Measurements from ENCODE around the gene MN1. TPM values are rescaled to one million over a fixed set of nuclear protein-coding genes. Genes with fewer than 3 reads are reported as not detected.

The MN1 gene
- total RNA-seq, 1 donor from 2014 or later, result 4.5 TPM

DNA sequence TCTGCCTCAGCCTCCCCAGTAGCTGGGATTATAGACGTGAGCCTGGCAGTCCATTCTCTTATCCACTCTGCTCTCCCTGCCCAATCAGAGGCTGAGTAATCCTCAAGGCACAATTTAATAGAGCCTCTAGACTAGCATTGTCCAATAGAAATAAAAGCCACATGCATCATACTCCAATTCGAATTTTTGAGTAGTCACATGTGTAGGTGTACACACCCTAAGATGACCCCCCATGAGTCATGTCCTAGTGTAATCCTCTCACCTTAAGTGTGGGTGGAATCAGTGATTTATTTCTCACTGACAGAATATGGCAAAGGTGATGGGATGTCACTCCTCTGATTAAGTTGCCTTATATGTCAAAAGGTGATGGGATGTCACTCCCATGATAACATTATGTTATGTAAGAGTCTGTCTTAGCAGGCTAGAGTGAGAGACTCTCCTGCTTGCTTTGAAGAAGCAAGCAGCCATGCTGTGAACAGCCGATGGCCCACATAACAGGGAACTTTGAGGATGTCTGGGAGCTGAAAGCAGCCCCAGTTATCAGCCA lies 61.3 kb downstream of the MN1 start:
- Histone ChIP-seq H3K27me3 (ENCODE audit: control insufficient read depth, insufficient read depth, low read length) (peaks cover 4% of the 10 kb centered on the region), H3K36me3 (ENCODE audit: control insufficient read depth, insufficient read depth, low read length) (no peaks in the 10 kb centered on the region), H3K4me3 (ENCODE audit: low read depth, low read length) (no peak overlapping the region)
- TF ChIP-seq CTCF (IDR thresholded peaks at IDR 0.05; ENCODE audit: insufficient read depth, low read length, poor library complexity, severe bottlenecking), result no peak
- DNase-seq (ENCODE audit: low read depth), result no peak

GRCh38 chr22:27737521-27737920 lies 64.0 kb downstream of the MN1 start:
- Histone ChIP-seq H3K27me3 (ENCODE audit: control insufficient read depth, insufficient read depth, low read length) (peaks cover 5% of the 10 kb centered on the region), H3K36me3 (ENCODE audit: control insufficient read depth, insufficient read depth, low read length) (no peaks in the 10 kb centered on the region), H3K4me3 (ENCODE audit: low read depth, low read length) (no peak overlapping the region)
- TF ChIP-seq CTCF (IDR thresholded peaks at IDR 0.05; ENCODE audit: insufficient read depth, low read length, poor library complexity, severe bottlenecking), result no peak
- DNase-seq (ENCODE audit: low read depth), result no peak

GRCh38 chr22:27734066-27734465 lies 67.5 kb downstream of the MN1 start:
- peaks cover 8% of the 10 kb centered on the region for H3K27me3 ChIP-seq (ENCODE audit: control insufficient read depth, insufficient read depth, low read length)
- DNase-seq (ENCODE audit: low read depth), result no peak
- H3K36me3 ChIP-seq (ENCODE audit: control insufficient read depth, insufficient read depth, low read length), result no peaks in the 10 kb centered on the region
- no peak for TF ChIP-seq CTCF (IDR thresholded peaks at IDR 0.05; ENCODE audit: insufficient read depth, low read length, poor library complexity, severe bottlenecking)
- H3K4me3 ChIP-seq (ENCODE audit: low read depth, low read length), result no peak overlapping the region

DNA sequence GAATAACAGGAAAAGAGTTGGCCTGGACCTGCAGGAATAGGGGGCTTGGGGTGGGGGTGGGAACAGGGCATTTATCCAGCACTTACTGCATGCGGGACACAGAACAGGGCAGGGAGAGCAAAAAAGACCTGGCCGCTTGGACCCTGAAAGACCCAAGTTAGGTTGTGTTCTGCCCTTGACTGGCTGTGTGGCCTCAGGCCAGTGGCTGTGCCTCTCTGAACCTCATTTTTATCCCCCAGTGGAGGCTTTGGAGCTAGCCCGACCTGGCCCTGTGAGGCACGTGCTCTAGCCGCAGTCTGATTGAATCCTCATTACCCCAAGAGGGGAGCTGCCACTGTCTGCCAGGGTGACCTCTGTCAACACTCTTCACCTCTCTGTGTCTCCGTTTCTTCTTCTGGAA lies 68.7 kb downstream of the MN1 start:
- DNase-seq (ENCODE audit: low read depth), result no peak
- no peaks in the 10 kb centered on the region for H3K36me3 ChIP-seq (ENCODE audit: control insufficient read depth, insufficient read depth, low read length)
- no peak overlapping the region for H3K4me3 ChIP-seq (ENCODE audit: low read depth, low read length)
- H3K27me3 ChIP-seq (ENCODE audit: control insufficient read depth, insufficient read depth, low read length), result peaks cover 8% of the 10 kb centered on the region
- no peak for TF ChIP-seq CTCF (IDR thresholded peaks at IDR 0.05; ENCODE audit: insufficient read depth, low read length, poor library complexity, severe bottlenecking)

DNA sequence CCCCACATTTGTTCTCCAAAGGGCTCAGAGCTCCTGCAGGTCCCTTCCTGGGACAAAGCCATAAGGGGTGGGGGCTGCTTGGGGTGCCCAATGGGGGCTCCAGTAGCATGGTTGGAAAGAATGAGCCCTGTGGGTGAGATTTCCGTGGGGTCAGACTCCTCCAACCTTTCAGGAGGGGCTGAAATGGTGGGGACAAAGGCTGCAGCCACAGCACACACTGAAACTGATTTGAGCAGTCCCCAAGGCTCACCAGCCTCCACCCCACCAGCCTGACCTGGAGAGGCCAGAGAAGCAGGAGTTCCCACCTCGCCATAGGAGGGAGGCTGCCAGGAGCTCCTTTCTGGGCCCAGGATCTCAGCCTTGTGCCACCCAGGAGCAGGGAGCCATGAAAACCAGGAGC lies 69.2 kb downstream of the MN1 start:
- no peak for TF ChIP-seq CTCF (IDR thresholded peaks at IDR 0.05; ENCODE audit: insufficient read depth, low read length, poor library complexity, severe bottlenecking)
- Histone ChIP-seq H3K27me3 (ENCODE audit: control insufficient read depth, insufficient read depth, low read length) (peaks cover 8% of the 10 kb centered on the region), H3K4me3 (ENCODE audit: low read depth, low read length) (no peak overlapping the region), H3K36me3 (ENCODE audit: control insufficient read depth, insufficient read depth, low read length) (no peaks in the 10 kb centered on the region)
- no peak for DNase-seq (ENCODE audit: low read depth)

GRCh38 chr22:27731621-27732020 lies 69.9 kb downstream of the MN1 start:
- H3K27me3 ChIP-seq (ENCODE audit: control insufficient read depth, insufficient read depth, low read length), result peaks cover 8% of the 10 kb centered on the region
- TF ChIP-seq CTCF (IDR thresholded peaks at IDR 0.05; ENCODE audit: insufficient read depth, low read length, poor library complexity, severe bottlenecking), result no peak
- H3K36me3 ChIP-seq (ENCODE audit: control insufficient read depth, insufficient read depth, low read length), result no peaks in the 10 kb centered on the region
- DNase-seq (ENCODE audit: low read depth), result no peak
- H3K4me3 ChIP-seq (ENCODE audit: low read depth, low read length), result no peak overlapping the region
